NB4 (cell line): ENCODE data around the gene OR51M1.

Experiments used
- MAX ChIP-seq: IDR thresholded peaks from 2 replicates; pipeline ENCODE4 v1.6.1; 2011; ENCODE audit warnings: low read depth, low read length
- MYC ChIP-seq: IDR thresholded peaks from 2 replicates; pipeline ENCODE4 v1.6.1; 2011; ENCODE audit warnings: low read depth, low read length
- POLR2A ChIP-seq: IDR thresholded peaks from 2 replicates; pipeline ENCODE4 v1.6.1; 2011; ENCODE audit warnings: mild to moderate bottlenecking; ENCODE audit not compliant: insufficient read length; ENCODE audit errors: extremely low read depth
- TF ChIP-seq, protein P1 (sequence below): IDR thresholded peaks from one replicate; pipeline ENCODE4 v1.5.1; 2012; ENCODE audit warnings: low read depth, low read length

GRCh38 chr11:5394091-5394490, 10.5 kb downstream of the OR51M1 start:
- no peak for TF ChIP-seq MAX
- TF ChIP-seq, protein P1, sequence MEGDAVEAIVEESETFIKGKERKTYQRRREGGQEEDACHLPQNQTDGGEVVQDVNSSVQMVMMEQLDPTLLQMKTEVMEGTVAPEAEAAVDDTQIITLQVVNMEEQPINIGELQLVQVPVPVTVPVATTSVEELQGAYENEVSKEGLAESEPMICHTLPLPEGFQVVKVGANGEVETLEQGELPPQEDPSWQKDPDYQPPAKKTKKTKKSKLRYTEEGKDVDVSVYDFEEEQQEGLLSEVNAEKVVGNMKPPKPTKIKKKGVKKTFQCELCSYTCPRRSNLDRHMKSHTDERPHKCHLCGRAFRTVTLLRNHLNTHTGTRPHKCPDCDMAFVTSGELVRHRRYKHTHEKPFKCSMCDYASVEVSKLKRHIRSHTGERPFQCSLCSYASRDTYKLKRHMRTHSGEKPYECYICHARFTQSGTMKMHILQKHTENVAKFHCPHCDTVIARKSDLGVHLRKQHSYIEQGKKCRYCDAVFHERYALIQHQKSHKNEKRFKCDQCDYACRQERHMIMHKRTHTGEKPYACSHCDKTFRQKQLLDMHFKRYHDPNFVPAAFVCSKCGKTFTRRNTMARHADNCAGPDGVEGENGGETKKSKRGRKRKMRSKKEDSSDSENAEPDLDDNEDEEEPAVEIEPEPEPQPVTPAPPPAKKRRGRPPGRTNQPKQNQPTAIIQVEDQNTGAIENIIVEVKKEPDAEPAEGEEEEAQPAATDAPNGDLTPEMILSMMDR: no peak
- no peak for TF ChIP-seq POLR2A
- no peak for TF ChIP-seq MYC
